GM18870 (cell line): ENCODE data around the gene ZFP69B.

Experiments
- ATAC-seq: cut with Tn5 transposase; IDR thresholded peaks from one replicate; pipeline ENCODE4 v1.9.1; 2021; ENCODE audit warnings: moderate library complexity; ENCODE audit not compliant: unreplicated experiment

The ZFP69B gene

DNA sequence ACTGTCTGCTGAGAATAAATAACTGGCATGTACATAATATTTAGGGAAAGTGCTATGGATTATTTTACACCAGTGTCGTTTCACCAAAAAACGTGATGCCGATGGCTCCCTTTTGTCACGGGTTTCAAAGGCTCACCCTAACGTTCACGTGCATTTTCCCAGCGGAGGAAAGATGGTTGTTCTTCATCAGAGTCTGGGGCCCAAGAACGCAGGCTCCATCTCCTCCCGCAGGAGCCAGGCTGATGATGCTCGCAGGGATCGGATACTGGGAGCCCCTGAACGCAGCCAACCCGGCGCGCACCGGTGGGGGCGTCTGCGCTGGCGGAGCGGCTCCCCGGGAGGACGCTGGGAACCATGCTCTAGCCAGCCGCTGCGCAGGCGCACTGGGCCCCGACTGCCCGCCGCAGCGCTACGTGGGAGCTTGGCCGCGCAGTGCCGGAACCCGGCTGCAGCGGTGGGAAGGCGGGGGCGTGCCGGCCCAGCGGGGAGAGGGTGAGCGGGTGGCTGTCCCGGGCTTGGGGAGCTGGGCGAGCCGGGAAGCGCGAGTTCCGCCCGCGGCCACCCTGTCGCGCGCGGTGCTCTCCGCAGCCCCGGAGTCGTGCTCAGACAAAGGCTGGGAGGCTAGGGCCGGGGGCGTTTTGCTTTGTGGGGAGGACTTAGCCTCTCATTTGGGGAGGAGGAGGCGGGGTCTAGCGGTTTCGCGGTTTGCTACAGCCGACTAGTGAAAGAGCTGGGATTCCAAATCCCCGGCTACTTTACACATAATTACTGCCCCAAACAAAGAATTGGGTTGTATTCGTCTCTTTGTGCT, at the start of gene ZFP69B:
TSS of gene ZFP69B (plus strand) at position 793 of the 811 bp plus-strand sequence. CDS start 486 bp downstream, outside the sequence.
- ATAC-seq = no peak

DNA sequence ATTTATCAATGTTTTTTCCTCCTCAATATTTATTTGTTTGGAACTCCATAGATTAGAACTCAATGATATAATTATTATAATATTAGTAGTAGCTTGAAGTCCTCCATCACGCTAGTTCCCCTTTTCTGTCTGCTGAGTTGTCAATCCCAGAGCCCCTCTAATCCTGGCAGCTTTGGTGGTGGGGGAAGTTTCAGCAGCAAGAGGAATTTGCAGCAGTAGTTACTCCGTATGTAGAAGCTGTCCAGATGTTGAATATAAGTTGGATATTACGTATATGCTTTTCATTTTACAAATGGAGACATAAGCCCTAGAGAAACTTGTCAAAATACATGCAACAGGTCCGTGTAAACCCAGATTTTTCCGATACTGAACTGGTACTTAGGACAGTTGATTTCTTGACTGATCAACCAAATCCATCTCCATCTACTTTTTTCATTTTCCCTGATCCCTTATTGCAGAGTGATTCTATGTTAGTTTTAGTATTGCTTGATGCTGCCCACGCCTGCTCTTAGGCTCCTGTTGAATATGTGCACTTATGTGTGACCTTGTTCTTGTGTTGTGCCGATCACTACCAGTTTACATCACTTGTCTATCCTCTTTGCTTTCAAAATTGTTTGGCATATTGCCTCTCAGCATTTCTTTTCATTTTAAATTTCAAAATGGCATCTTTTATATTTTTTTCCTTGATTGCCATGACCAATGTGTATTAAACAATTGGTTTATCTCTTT, 48.6 kb upstream of the ZFP69B start:
- no peak for ATAC-seq

DNA sequence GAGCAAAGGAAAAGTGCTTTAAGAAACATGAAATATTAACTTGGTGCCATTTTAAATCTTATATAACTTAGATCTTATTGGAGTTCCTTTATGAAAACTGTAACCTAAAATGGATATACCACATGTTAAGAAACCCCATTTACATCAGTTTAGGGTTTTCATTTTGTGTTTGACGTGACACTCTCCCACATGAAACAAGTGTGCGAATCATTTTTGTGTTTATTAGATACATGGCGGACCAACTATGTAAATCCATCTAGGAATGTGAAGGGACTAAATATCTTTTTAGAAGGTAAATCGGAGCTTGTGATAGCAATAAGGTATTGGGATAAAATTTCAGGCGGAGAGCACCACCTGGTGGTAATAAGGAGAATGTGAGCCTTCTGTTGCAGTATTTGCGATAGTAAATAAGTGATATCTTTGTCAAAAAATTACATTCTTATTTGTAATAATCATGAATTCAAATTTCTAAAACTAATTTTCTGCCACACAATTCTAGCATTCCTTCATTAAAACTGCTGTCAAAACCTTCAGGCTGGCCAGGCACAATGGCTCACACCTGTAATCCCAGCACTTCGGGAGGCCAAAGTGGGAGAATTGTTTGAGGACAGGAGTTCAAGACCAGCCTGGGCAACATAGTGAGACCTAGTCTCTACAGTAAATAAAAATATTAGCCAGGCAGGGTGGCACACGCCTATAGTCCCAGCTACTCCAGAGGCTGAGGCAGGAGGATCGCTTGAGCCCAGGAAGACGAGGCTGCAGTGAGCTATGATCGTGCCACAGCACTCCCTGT, 45.4 kb upstream of the ZFP69B start:
- ATAC-seq = no peak

DNA sequence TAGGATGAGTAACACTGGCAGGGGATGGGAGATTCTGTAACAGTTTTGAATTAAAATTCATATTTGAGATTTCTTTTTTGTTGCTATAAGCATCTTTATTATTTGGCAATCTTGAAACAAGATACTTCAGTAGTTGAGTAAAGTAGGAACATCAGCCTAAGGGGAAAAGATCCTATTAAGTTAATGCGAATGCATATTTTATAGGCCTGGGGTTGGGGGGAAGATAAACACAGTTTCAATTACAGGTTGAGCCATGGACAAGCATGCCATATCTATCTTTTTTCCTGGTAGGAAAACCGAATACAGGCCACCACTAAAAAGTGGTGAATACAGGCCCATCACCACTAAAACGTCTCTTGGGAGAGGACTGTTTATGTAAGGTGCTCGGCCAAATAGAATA, 44.5 kb upstream of the ZFP69B start:
- no peak for ATAC-seq

DNA sequence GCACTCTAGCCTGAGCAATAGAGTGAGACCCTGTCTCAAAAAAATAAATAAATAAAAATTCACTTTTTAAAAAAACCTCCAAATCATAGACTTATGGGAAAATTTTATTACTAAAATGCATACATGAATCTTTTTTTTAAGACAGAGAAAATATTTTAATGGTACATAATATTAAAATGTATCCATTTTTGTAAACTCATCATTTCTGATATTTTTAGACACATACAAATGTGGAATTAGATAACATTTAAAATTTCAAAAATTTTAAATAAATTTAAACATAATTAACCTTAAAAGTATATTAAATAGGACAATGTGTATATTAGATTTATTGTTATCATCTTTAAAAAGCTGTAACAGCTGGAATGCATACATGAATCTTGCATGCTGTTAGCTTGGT, 42.8 kb upstream of the ZFP69B start:
- no peak for ATAC-seq

DNA sequence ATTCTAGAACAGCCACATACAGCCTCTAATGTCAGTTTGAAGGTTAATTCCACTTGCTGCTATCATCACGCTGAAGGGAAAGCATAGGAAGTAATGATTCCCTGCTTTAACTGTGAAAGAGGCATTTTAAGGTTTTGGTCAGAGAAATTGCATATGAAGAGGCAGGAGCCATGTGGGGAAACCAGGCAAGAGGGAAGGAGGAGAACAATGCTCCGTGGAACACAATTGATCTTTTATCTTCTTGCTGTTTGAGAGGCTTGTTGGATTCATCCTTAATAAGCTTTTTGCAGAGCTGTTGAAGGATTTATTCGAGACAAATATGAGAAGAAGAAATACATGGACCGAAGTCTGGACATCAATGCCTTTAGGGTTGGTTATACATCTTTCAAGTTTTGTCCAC, 40.8 kb upstream of the ZFP69B start:
- no peak for ATAC-seq

DNA sequence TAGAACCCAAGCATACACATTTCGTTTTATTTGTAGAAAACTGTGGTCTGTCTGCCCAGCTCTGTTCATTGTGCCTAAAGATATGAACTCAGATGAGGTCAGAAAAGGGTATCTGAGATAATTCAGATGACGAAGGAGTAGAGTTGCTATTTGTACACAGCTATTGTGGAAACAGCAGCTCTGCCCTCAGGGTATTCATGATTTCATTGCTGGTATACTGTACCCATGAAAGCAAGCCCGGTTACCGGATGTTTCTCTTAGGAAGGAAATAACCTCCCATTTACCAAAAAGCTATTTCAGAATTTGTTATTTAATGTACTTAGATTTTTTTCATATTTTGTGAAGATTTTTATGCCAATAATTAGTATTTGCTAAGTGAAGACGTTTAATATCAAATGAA, 39.0 kb upstream of the ZFP69B start:
- no peak for ATAC-seq

DNA sequence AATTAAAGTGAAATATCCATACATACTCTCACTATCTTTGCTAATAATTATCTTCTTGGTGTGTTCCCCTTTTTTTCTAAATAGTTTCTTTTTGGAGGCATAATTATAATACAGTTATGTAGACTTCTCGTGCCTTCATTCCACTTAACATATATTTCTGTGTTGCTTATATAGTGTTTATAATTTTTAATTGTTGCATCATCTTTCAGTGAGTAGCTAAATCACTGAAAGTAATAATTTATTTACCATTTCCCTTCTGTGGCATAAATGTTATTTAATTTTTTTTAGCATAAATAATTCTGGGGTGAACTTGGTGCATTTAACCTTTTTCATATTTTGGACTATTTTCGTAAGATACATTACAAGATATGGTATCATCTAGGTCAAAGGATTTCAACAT, 38.4 kb upstream of the ZFP69B start:
- no peak for ATAC-seq

DNA sequence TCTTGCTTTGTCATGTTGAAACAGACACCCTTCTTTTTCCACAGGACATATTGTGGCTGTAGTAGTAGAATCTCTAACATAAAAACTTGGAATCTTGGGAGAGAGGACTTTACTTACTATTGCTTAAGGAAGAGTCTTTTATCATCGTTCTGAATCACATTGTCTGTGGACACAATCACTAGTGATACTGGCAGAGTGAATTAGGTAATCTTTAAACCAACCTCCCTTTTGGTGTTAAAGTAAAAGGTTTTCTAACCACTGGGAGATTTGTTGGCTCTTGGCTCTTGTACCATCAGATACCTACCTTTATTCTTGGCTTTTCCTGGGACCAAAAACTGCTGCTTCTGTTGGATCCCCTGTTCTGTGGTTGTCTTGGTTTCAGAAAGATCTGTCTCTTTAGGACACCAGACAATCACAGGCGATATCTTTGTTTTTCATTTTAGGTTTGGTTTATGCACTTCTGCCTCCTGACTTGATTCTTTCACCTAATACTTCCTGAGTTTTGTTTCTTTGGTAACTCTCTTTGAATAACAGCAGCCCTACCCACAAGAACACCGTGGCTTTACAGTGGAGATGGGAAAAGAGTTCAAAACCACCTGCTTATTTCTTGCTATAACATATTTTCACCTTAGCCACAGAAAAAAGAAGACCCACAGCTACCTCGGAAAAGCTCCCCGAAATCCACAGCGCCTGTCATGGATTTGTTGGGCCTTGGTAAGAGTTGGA, 36.6 kb upstream of the ZFP69B start:
- ATAC-seq = no peak

DNA sequence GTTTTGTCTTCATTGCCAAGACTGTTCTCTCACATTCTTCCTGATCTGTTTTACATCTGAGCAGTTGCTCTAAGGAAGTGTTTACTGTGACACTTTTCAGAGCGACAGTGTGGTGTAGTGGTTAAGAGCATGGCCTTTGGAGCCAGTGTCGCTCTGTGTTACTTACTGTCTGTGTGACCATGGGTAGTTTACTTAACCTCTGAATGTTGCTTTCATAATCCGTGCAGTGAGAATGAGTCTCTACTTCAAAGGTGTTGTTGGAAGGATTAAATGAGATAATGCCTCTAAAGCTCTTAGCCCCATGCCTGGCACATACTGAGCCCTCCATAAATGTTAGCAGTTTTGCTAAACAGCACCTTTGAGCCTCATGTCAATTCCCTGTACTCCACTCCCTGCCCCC, 35.9 kb upstream of the ZFP69B start:
- ATAC-seq = no peak

DNA sequence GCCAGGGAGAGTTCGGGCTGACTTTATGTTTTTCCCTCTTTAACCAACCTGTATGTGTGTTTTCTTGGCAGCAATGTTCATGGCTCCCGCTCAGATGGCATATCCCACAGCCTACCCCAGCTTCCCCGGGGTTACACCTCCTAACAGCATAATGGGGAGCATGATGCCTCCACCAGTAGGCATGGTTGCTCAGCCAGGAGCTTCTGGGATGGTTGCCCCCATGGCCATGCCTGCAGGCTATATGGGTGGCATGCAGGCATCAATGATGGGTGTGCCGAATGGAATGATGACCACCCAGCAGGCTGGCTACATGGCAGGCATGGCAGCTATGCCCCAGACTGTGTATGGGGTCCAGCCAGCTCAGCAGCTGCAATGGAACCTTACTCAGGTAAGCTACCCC, 33.6 kb upstream of the ZFP69B start:
- ATAC-seq = no peak

DNA sequence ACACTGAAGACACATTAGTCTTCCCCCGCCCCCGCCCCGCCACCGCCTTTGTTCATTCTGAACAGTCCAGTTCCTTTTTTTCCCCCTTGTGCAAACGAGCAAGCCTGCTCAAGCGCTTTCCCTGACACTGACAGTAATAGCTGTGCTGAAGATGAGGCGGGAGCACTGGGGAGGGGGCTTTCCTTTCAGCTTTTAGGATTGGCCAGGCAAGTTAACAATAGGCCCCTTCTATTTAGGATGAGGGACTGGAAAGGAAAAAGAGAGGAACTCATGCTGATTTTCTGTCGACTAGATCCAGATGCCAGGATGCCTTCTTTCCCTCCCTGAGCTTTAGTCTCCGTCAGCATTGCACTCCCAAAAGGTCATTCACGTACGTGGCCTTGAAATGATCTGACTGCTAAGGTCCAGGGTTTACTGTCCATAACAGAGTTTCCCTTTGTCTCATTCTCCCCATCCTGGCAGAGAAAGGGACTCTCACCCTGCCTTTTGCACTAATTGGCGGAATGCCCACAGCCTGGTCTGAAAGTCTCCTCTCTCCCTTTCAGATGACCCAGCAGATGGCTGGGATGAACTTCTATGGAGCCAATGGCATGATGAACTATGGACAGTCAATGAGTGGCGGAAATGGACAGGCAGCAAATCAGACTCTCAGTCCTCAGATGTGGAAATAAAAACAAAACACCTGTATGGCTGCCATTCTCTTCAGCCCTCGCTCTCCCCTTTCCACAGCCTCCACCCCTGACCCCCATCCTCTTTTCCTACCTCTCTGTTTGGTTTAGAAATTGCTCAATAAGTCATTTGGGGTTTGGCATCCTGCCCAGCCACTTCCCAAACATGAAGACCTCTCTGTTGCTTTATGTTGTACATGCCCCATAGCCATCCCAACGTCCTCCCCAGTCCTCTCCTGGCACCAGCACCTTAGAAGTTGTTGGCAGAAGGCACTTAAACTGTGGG, 28.6 kb upstream of the ZFP69B start:
- ATAC-seq = no peak

DNA sequence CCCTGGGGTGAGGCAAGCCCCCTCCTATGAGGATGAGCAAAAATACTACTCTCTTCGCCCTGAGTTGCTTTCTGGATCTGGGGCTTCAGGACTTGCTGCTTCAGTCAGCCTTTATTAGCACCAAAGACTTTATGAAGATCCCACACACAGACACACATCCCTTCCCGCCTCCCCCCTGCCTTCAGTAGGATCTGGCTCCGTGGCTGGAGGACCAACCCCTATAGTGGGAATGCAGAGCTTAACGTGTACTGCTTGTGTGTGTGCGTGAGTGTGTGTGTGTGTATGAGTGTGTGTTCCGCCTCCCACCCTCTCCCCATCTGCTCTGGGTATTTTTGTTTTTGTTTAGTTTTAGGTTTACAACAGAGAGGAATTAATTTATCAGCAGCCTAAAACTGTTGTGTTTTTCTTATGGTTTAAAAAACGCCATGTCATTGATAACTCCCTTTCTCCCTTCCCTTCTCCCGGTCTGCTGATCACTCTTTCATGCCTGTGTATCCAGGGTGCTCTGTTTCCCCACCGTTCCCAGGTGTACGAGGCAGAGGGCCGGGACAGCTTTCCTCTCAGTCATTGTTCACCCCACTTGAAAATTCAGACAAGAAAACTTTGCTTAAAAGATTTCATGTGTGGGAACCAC, 27.5 kb upstream of the ZFP69B start:
- no peak for ATAC-seq

DNA sequence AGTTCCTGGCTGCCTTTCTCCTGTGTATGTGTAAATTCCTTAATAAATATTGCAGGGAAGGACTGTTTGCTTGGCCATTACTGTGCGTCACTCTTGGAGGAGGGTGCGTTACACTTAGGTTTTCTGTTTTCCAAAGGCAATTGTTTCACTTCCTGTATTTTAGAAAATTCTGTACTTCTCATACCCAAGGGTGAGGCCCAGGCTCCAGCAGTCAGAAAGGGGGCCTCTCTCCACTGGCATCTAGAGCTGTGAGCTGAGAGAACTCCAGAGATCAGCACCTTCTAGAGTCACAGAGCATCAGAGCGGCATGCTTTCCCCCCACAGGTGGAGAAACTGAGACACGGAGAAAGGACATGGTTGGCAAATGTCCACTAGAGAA, 27.0 kb upstream of the ZFP69B start:
- no peak for ATAC-seq

DNA sequence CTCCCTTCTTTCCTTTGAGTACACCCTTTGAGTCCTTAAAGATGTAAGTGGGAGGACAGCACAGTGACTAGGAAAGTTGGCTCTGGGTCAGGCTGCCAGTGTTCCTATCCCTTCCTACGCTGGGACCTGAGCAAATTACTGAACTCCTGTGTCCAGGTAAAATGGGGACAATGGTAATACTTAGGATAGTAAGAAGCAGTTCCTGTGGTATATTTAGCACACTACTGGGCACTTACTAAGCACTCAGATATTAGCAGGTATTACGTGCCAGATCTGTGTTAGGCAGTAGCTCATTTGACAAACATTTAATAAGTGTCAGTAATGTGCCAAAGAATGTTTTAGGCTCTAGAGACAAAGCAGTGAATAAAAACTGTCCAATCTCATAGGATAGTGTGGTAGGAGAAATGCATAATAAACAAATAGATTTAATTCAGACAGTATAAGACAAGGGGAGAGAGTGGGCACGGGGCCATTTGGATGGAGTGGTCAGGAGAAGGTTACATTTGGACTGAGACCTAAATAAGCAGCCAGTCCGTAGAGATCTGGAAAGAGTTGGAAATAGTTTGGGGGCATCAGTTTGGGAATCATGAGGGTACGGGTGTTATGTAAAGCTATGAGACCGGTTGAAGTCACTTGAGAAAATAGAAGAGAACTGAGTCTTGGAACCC, 26.2 kb upstream of the ZFP69B start:
- ATAC-seq = no peak

DNA sequence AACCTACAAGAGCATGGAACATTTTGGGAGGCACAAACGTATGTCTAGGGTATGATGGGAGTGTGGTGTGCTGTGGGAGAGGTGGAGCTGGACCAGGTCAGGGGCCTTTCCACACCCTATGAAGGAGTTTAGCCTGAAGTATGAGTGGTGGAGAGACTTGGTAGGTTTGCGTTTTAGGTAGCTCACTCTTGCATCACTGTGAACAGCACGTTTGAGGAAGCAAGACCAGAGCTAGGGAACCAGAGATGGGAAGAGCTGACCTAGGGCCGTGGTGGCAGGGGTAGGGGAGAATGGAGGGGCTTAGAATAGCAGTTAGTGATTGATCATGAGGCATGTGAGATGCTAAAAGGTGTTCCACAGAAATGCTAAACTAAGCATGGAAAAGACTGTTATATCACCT, 25.1 kb upstream of the ZFP69B start:
- no peak for ATAC-seq

DNA sequence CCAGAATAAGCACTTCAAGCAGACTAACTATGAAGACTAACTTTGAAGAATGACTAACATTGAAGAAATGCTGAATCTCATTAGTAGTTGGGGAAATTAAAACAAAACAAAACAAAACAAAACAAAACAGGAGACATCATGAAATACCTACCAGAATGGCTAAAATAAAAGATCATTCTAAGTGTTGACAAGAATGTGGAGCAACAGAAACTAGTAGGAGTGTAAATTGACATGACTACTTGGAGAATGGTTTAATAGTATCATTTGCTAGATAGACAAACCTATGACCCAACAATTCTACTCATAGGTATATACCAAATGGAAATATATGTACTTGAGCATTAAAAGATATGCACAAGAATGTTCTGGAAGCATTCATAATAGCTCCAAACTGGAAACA, 18.9 kb upstream of the ZFP69B start:
- ATAC-seq = no peak

DNA sequence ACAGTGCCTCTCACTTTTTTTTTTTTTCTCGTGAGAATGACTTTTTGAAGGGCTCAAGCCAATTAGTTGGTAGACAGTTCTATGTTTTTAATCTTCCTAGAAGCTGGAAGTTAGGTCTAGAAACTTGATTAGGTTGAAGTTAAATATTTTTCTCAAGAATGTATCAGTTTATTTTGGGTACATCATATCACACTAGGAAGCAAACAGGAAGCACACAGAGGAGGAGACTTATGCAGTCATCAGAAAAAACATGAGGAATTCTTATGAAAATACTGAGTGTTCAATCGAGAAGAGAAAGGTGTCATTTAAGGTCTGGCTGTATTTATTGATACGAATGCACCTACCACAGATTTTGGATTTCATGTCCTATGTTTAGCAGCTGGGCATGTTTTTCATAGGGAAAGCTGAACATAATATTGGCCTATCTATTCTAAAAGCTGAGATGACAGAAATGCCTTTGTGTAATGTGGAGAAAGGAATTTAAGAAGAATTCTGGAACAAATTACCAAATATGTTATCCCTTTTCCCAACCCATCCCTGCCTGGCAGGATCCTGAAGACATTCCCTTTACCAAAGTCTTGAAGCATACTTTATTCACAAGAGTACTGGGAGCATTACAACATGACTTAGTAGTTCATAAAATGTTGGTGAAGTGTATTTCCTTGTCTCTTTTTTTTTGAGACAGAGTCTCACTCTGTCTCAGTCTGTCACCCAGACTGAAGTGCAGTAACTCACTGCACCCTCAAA, 17.5 kb upstream of the ZFP69B start:
- no peak for ATAC-seq
